CD4-positive, alpha-beta T cell treated with Interleukin-17A for 4 hours (primary cell): Measurements from ENCODE around the gene PDK2.

Source experiments
- DNase-seq: peaks from one replicate; pipeline ENCODE4 v3.0.0-alpha.2; 2020; ENCODE audit warnings: mixed read lengths

PDK2 gene

DNA sequence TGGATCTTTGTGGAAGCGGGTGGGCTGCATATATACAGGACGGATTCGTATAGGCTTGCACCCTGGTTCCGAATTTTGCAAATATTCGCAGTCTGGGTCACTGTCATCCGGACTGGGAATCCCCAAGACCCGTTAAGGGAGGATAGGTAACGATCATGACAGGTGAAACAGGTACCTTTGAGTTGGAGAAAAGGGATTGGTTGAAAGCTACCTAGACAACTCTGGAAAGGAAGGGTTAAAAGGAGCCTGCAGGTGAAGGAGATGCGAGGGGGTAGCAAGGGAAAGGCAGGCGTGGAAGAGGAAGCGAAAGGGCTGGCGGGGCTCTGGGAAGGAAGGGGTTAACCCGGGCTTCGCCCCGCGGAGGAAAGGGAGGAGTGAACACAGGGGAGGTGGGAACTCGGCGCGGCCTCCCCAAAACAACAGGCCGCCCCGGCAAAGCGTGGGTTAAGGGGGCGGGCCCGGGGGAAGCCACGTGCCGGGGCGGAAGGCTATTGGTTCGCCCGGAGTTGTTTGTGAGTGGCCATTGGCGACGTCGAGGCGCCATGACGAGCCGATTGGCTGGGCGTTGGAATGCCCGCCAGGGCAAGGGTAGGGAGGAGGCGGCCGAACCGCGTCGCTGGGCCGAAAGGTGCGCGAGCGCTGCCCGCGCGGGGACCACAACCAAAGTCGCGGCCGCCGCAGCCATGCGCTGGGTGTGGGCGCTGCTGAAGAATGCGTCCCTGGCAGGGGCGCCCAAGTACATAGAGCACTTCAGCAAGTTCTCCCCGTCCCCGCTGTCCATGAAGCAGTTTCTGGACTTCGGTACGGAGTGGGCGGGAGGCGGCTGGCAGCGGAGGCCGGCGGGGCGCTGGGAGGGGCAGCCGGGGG is at the start of gene PDK2:
Gene PDK2, plus strand, starts transcription at position 599 of the 867 bp plus-strand sequence. Its CDS starts 85 bp downstream, at position 684.
- peak; percentile 97 for DNase-seq

DNA sequence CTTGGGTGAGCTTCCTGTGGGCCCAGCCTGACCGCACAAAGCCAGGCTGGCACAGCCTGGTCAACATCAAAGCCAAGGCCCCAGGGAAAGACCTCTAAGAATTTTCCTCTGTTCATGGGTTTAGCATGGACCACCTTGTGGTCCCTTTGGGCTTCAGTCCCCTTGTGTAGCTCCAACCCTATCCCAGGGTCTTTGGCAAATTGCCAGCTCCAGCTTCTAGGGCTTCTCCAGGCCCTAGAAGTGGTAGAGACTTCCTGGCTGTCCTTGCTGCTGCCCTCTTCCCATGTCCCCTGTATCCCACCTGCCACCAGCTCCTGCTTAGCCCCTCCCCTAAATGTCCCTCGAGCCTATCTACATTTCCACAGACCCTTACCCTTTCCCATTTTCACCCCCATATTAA is 49.0 kb upstream of the PDK2 start:
- DNase-seq, result no peak

- DNase-seq, result no peak
These were observed 48.5 kb upstream of the PDK2 start for GRCh38 chr17:50046667-50047066.

DNA sequence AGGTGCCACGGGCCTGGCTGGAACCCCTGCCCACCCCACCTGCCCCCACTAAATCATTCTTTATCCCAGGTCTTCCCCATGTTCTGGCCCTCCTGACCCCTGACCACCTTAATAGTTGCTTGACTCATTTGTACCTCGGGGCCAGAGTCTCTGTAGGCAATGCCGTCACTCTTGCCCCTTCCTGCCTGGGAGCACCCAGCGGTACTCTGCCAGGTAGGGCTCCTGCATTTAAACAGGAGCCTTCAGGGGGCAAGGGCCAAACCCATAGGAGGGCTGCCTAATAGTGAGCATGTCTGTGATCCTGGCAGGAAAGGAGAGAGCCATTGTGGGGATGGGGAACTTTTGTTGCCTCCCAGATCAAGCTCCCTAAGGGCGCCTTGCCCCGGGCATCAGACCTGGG is 48.1 kb upstream of the PDK2 start:
- DNase-seq, result no peak

- DNase-seq, result no peak
These were observed 47.5 kb upstream of the PDK2 start for GRCh38 chr17:50047488-50048126.

GRCh38 chr17:50048146-50048720 is 46.9 kb upstream of the PDK2 start:
- DNase-seq, result no peak

DNA sequence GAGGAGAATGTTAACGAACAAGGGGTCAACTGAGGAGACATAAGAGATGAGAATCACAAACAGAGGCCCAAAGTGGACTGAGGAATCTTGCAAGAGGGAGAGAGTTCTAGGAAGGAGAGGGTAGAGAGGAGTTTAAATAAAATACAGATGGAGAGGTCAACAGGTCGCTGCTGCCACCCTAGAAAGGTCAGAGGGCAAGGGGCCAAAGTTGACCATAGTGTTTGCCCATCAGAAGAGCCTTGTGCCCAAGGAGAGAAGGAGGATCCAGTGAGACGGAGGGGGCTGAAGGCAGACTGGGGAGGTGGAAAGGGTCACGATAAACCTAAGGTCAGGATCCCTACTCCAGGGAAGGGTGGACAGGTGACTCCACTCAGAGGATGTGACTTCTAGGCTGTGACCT is 46.2 kb upstream of the PDK2 start:
- DNase-seq, result no peak

DNA sequence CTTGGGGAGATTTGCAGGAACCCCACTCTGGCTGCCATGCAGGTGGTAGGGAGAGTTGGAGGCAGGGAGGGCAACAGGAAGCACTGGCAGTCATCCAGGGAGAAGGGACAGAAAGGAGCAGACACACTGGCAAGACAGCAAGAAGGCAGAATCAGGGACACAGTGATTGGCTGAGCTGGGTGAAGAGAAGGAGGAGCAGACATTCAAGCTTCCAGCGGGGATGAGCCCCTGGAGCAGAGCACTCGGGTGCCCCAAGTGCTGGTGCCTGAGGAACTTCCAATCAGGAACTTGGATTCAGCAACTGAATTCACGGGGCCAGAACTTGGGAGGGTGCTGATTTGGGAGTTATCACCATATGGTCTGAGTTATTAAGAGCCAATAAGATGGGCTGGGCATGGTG is 45.5 kb upstream of the PDK2 start:
- no peak for DNase-seq

DNA sequence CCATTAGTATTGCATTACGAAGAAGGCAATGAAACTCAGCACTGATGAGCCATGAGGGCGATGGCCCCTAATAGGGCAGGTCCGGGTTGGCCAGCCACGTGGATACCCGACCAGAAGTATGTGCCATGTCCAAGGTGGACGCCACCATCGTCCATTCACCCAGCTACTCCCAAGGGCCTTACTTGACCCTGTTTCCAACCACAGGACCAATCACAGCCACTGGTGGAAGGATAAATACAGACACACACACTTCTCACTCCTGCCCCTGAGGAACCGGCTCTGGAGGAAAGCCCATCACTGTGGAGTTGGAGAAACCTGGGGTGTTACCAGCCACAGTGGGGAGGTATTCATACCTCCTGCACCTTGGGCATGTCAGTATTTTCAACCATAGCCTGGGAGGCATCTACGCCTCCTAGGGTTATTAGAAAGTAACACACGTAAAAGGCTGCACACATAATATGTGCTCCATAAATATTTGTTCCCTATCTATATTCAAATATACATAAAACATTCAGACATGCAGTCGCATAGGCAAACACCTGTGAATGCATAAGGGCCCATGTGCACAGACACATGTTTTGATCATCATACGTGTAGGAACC is 44.6 kb upstream of the PDK2 start:
- no peak for DNase-seq

- DNase-seq, result peak; percentile 70
These were observed 44.0 kb upstream of the PDK2 start for GRCh38 chr17:50051082-50051576.

DNA sequence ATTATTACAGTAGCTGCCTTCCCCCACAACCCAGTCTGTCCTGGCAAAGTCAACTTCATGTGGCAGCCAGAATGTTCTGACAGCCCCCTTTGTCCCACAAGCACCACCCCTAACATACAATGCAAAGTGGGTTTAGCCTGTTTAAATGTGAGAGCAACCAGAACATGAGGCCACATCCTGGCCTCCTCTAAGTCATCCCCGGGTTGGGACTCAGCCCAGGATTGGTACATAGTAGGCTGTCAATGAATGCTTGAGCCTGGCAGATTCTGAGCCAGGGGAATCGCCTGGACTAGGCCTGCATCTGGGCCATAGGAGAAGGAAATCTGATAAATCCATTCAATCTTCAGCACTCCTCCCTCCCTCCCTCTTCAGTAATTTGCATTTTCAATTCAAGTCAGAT is 43.5 kb upstream of the PDK2 start:
- no peak for DNase-seq

GRCh38 chr17:50052241-50052796 is 42.8 kb upstream of the PDK2 start:
- no peak for DNase-seq

DNA sequence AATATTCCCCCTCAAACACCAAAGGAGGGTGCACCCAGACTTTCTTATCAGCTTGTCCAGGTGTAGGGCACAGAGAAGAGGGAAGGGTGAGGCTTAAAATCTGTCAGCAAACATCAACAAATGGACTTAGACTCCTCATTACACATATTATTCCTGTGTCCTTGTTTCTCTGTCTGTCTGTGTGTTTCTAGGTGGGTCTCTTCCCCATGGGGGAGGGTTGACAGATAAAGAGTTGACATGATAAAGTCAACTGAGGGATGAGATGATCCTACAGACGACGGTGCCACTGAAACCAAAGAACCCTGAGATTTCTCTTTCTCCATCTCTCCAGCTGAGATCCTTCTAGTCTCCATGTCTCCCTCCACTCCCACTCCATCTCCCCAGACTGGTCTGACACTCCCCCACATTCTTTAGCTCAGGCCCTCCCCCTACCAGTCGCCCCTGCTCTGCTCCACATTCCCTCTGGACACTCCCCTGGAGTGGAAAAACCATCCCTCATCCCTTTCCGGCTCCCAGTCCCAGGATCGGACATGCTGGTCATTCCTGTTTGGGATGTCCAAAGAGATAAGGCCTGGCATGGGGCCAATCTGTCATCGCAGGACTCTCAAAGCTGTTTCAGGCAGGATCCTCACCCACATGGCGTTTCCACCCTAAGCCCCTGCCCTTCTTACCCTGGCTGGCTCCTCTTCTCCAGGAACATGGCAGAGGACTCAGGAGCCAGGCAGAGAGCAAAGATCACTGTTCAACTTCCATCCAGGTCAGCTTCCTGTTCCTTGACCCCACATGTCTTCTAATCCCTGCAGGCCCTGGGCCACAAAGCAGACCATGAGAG is 42.1 kb upstream of the PDK2 start:
- DNase-seq, result no peak

- no peak for DNase-seq
These were observed 41.5 kb upstream of the PDK2 start for GRCh38 chr17:50053654-50053960.

DNA sequence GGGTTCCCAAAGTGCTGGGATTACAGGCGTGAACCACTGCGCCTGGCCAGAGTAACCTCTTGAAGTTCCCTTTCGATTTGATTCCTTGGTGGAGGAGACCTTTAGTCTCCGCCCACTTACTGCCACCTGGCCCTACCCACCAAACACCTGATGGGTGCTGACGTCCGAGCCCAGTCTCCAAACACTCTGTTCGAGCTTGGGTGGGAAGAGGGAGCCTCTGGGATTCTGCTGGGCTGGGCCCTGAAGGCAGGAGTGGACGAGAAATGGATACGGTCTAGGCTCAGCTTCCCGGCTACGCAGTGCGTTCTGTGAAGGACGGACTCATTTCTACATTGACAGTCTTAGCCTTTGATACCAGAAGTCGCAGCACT is 40.1 kb upstream of the PDK2 start:
- peak; percentile 50 for DNase-seq

DNA sequence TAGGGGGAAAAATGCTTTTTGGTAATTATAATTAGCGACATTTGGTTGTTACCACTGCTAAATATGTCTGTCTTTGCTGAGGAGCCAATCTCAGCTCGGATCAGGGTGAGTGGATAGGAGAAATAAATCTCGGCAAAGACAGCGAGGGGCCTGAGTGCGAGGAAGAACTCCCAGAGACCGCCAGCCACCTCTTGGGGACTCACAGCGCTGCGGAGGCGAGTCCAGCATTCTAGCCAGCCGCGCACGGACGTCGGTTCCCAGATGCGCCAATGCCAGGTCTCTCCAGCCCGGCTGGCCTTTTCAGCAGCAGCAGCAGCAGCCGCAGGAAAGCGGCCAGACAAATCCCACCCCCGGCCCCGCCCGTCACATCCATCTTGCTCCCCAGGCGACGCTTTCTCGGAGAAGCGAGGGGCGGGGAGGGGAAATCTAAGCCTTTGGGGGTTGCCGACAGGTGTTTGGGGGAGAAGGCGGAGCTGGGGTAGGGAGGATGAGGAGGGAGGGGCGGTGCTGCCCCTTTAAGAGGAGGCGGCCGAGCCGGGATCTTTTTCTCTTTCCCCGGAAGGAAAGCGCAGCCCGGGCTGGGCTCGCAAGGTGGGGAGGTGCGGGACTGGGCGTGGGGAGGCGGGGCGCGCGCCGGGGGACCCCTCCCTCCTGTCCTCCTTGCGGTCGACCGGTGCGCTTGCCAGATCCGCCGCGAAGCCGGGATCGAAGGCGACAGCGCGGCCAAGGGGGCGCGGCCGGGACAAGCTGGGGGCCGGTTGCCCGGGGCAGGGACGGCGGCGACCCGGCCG is 39.5 kb upstream of the PDK2 start, which contains the start of gene ITGA3:
Gene ITGA3, plus strand, starts transcription at position 685 of the 791 bp plus-strand sequence. CDS start 330 bp downstream, outside the sequence.
- DNase-seq, result peak; percentile 84

GRCh38 chr17:50056217-50056960 is 38.8 kb upstream of the PDK2 start:
- DNase-seq, result peak; percentile 73

GRCh38 chr17:50056961-50057330 is 38.2 kb upstream of the PDK2 start:
- no peak for DNase-seq

GRCh38 chr17:50057521-50057991 is 37.6 kb upstream of the PDK2 start:
- no peak for DNase-seq

GRCh38 chr17:50058296-50058953 is 36.7 kb upstream of the PDK2 start:
- no peak for DNase-seq
